Endothelial cell of umbilical vein (primary cell): ENCODE measurements around the gene ATP5MC2. TPM values are rescaled to one million over a fixed set of nuclear protein-coding genes. Genes with fewer than 3 reads are reported as not detected.

Experiments used
- BruUV-seq: library from RNA; stranded (reverse); fragments of 400-500 nt; replicated peaks from 2 replicates; lab custom pipeline; 2021; lab: Mats Ljungman, UMichigan
- CTCF ChIA-PET: fragments of 300-600, 350-600 bp; sonication (Branson Sonifier 250); formaldehyde crosslinking; loops from one replicate; lab custom pipeline; 2021; ENCODE audit warnings: antibody characterized with exemption, inconsistent platforms; lab: Charles Lee
- POLR2A ChIA-PET: fragments of 300-600, 350-600 bp; sonication (Branson Sonifier 250); formaldehyde crosslinking; loops from one replicate; lab custom pipeline; 2021; ENCODE audit warnings: antibody characterized with exemption, inconsistent platforms; lab: Charles Lee
- DNase-seq: peaks from one replicate; pipeline ENCODE4 v3.0.0-alpha.2; 2011; ENCODE audit warnings: low read depth, low spot score
- FAIRE-seq: peaks from 2 replicates; lab custom pipeline; 2011; peaks lifted over from hg19 to GRCh38; lab: Jason Lieb, UNC
- H2AFZ ChIP-seq: 2 replicates; pipeline ENCODE4 v1.6.0; 2012; ENCODE audit warnings: low read depth, low read length, control low read depth, inconsistent platforms
- H3K27ac ChIP-seq: 2 replicates; pipeline ENCODE4 v1.5.1; 2011; ENCODE audit warnings: low read depth, mild to moderate bottlenecking, control low read depth, low read length, moderate library complexity; ENCODE audit not compliant: insufficient read depth
- H3K27me3 ChIP-seq, 2 experiments: 2 replicates each; pipeline versions ENCODE4 v1.6.0 to v1.6.1; 2011; ENCODE audit warnings: low read length in 2 of 2, mixed read lengths in 1 of 2; ENCODE audit not compliant: control insufficient read depth in 2 of 2, insufficient read depth in 2 of 2
- H3K36me3 ChIP-seq, 2 experiments: 2 replicates in 1 of 2; 3 replicates in 1 of 2; pipeline ENCODE4 v1.5.1; 2011; ENCODE audit warnings: low read length in 2 of 2, mild to moderate bottlenecking in 1 of 2, moderate library complexity in 1 of 2; ENCODE audit not compliant: control insufficient read depth in 2 of 2, insufficient read depth in 2 of 2; ENCODE audit errors: extremely low read depth in 1 of 2
- H3K4me1 ChIP-seq: 3 replicates; pipeline ENCODE4 v1.5.1; 2011; ENCODE audit warnings: mild to moderate bottlenecking, low read length; ENCODE audit not compliant: control insufficient read depth, insufficient read depth; ENCODE audit errors: extremely low read depth
- H3K4me2 ChIP-seq: 2 replicates; pipeline ENCODE4 v1.6.1; 2011; ENCODE audit warnings: low read length, control low read depth, mixed read lengths; ENCODE audit not compliant: insufficient read depth
- H3K4me3 ChIP-seq, 3 experiments: fragments of 200-600 bp in 1 of 3; sonication (generic), shearing (Covaris generic) in 1 of 3; replicated peaks in 1 of 3; 2 replicates each; pipeline ENCODE4 v1.5.1; 2011 to 2016; ENCODE audit warnings: control low read depth in 3 of 3, low read length in 3 of 3, mild to moderate bottlenecking in 2 of 3, inconsistent platforms in 1 of 3, low read depth in 1 of 3, moderate library complexity in 1 of 3; ENCODE audit not compliant: insufficient read depth in 1 of 3
- H3K79me2 ChIP-seq: 2 replicates; pipeline ENCODE4 v1.6.0; 2012; ENCODE audit warnings: low read length, inconsistent platforms; ENCODE audit not compliant: control insufficient read depth, insufficient read depth
- H3K9ac ChIP-seq: replicated peaks from 2 replicates; pipeline ENCODE3; 2011; ENCODE audit warnings: low read length, control low read depth; ENCODE audit not compliant: insufficient read depth; ENCODE audit errors: extremely low read depth
- H3K9me1 ChIP-seq: replicated peaks from 3 replicates; pipeline ENCODE4 v1.6.0; 2011; ENCODE audit warnings: mild to moderate bottlenecking, low read length; ENCODE audit not compliant: control insufficient read depth, insufficient read depth; ENCODE audit errors: extremely low read depth
- H3K9me3 ChIP-seq: replicated peaks from 2 replicates; pipeline ENCODE4 v1.5.1; 2012; ENCODE audit warnings: low read length, inconsistent platforms; ENCODE audit not compliant: control insufficient read depth, insufficient read depth
- H4K20me1 ChIP-seq: replicated peaks from 2 replicates; pipeline ENCODE3; 2011; ENCODE audit warnings: mild to moderate bottlenecking, low read length; ENCODE audit not compliant: control insufficient read depth, insufficient read depth; ENCODE audit errors: extremely low read depth
- CTCF ChIP-seq, 2 donors: IDR thresholded peaks; 1 replicate in 1 of 2; 2 replicates in 1 of 2; pipeline ENCODE4 v1.5.1; 2011; ENCODE audit warnings: low read length in 2 of 2, mild to moderate bottlenecking in 2 of 2, moderate library complexity in 2 of 2, control low read depth in 1 of 2, inconsistent platforms in 1 of 2, low read depth in 1 of 2; ENCODE audit not compliant: insufficient read depth in 1 of 2; ENCODE audit errors: extremely low read depth in 1 of 2
- EZH2 ChIP-seq: IDR thresholded peaks from 2 replicates; pipeline ENCODE4 v1.6.1; 2012; ENCODE audit warnings: borderline replicate concordance, low read depth, mild to moderate bottlenecking, moderate library complexity, low read length, inconsistent platforms; ENCODE audit not compliant: severe bottlenecking
- FOS ChIP-seq: IDR thresholded peaks from 2 replicates; pipeline ENCODE4 v1.6.1; 2011; ENCODE audit warnings: mild to moderate bottlenecking, low read length, moderate library complexity, borderline replicate concordance; ENCODE audit not compliant: insufficient read depth
- GATA2 ChIP-seq: IDR thresholded peaks from 2 replicates; pipeline ENCODE4 v1.7.0; 2011; ENCODE audit warnings: low read depth, mild to moderate bottlenecking, moderate library complexity, mixed read lengths, low read length; ENCODE audit not compliant: insufficient read length, insufficient read depth
- JUN ChIP-seq: IDR thresholded peaks from 2 replicates; pipeline ENCODE4 v1.6.1; 2011; ENCODE audit warnings: borderline replicate concordance, low read depth; ENCODE audit not compliant: insufficient read length, insufficient read depth
- MAX ChIP-seq: IDR thresholded peaks from 2 replicates; pipeline ENCODE4 v1.6.1; 2011; ENCODE audit not compliant: insufficient read depth, insufficient read length
- MYC ChIP-seq: IDR thresholded peaks from one replicate; pipeline ENCODE4 v1.6.1; 2011; ENCODE audit warnings: mild to moderate bottlenecking, low read depth, low read length
- POLR2A ChIP-seq: IDR thresholded peaks from 2 replicates; pipeline ENCODE4 v1.6.1; 2012; ENCODE audit warnings: low read depth, mild to moderate bottlenecking, control low read depth, low read length
- POLR2AphosphoS5 ChIP-seq: IDR thresholded peaks from 2 replicates; pipeline ENCODE4 v1.6.1; 2012; ENCODE audit warnings: low read depth, mild to moderate bottlenecking, control low read depth, low read length, moderate library complexity; ENCODE audit not compliant: insufficient read depth
- dilution Hi-C: fragments of 300-500 bp; cut with MboI; formaldehyde crosslinking; loops from one replicate; pipeline ENCODE4 v1.15.0; 2019; ENCODE audit warnings: low sequenced_read_pairs; ENCODE audit not compliant: extremely low pct_ligation_motif_present
- intact Hi-C: fragments of 100-400 bp; cut with micrococcal nuclease; formaldehyde crosslinking; loops from one replicate; pipeline ENCODE4 v1.10.0; 2022
- polyA plus RNA-seq, 4 experiments: library from polyadenylated mRNA; depleted of rRNA in 3 of 4; stranded (reverse) in 3 of 4; unstranded in 1 of 4; fragments of >200 nt; gene quantifications; 2 replicates each; pipeline versions ENCODE4 v1.2.1 to v1.2.3, GENCODE V29; 2011 to 2012; ENCODE audit warnings: missing spikeins in 1 of 4
- total RNA-seq: library from RNA; stranded (reverse); gene quantifications from 2 replicates; pipeline ENCODE4 v1.2.3, GENCODE V29; 2021

Gene ATP5MC2
- total and polyA plus RNA-seq, 2 donors (not counting 3 experiments of a cell fraction or from before 2014, with no cell fraction given): 402 to 820 TPM

GRCh38 chr12:53714004-53714403 is 38.1 kb upstream of the ATP5MC2 start:
- dilution Hi-C loops: no loop called here
- no peak for FAIRE-seq
- CTCF ChIA-PET: interaction anchor here (1.0 to 3.0 kb wide), 5 partner anchors 12 to 43 kb away, joined by 4 to 17 read pairs (median 6); no protein-coding TSS in a partner anchor

More at GRCh38 chr12:53714004-53714403, 38.1 kb upstream of the ATP5MC2 start:
- Histone ChIP-seq H3K27me3 (peaks cover under 1 to 1% of the 10 kb centered on the region in 2 experiments), H3K9me1 (no peaks in the 10 kb centered on the region), H2AFZ (no peak overlapping the region), H3K9me3 (no peaks in the 10 kb centered on the region), H3K4me1 (no peaks in the 10 kb centered on the region), H3K4me3 (no peak overlapping the region), H3K79me2 (no peaks in the 10 kb centered on the region), H3K27ac (no peak overlapping the region), H3K9ac (no peak overlapping the region), H3K4me2 (no peak overlapping the region), H3K36me3 (peaks cover 0 to 42% of the 10 kb centered on the region in 2 experiments), H4K20me1 (no peaks in the 10 kb centered on the region)
- DNase-seq: no peak
- TF ChIP-seq FOS (no peak), GATA2 (no peak), EZH2 (no peak), CTCF (IDR thresholded peaks at IDR 0.05; ENCODE audit: extremely low read depth in 1 of 2, insufficient read depth in 1 of 2, low read depth in 1 of 2, low read length in 2 of 2) (no peak), MYC (no peak), JUN (no peak), POLR2A (no peak), MAX (no peak), POLR2AphosphoS5 (no peak)
- intact Hi-C loops: no loop called here
- POLR2A ChIA-PET: no interaction called here
- no TSS peak for BruUV-seq
